ENCODE results near the gene SLC16A1.

- TF ChIP-seq EZH2 (IDR thresholded peaks at IDR 0.05; ENCODE audit: insufficient read depth, poor library complexity, severe bottlenecking): no peak
- no peak for TF ChIP-seq EZH2phosphoT487 (IDR thresholded peaks at IDR 0.05; ENCODE audit: insufficient read depth, low read depth)
Measured at GRCh38 chr1:112888630-112889029, 67.4 kb downstream of the SLC16A1 start.

Data from GM23248 (cell line).